GM12878 (cell line): ENCODE data around the gene CAMKMT. TPM values are rescaled to one million over a fixed set of nuclear protein-coding genes. Genes with fewer than 3 reads are reported as not detected.

Experiments used
- ATAC-seq: fragments of 200-7000 bp; cut with Tn5 transposase; 3 replicates; pipeline ENCODE4 v1.9.1; 2020; ENCODE audit warnings: mild to moderate bottlenecking, moderate library complexity
- BruUV-seq: library from RNA; stranded (reverse); fragments of 400-500 nt; replicated peaks from 2 replicates; lab custom pipeline; 2021; lab: Mats Ljungman, UMichigan
- CTCF ChIA-PET: fragments of 300-600 bp; sonication (Branson Sonifier 250); formaldehyde crosslinking; extraction: SDS; loops from one replicate; lab custom pipeline; 2021; ENCODE audit warnings: inconsistent platforms; lab: Yijun Ruan, JAX
- POLR2A ChIA-PET: fragments of 350-600 bp; formaldehyde crosslinking; extraction: SDS; loops from one replicate; lab custom pipeline; 2021; ENCODE audit warnings: inconsistent platforms; lab: Charles Lee
- RAD21 ChIA-PET: fragments of 300-600 bp; sonication (Branson Sonifier 250); formaldehyde crosslinking; loops from one replicate; lab custom pipeline; 2023; ENCODE audit warnings: antibody characterized with exemption; ENCODE audit not compliant: unreplicated experiment; lab: Charles Lee
- SMC1A ChIA-PET: fragments of 300-600 bp; sonication (Branson Sonifier 250); formaldehyde crosslinking; loops from one replicate; lab custom pipeline; 2023; ENCODE audit not compliant: unreplicated experiment, uncharacterized antibody; lab: Charles Lee
- DNase-seq: peaks from one replicate; pipeline ENCODE4 v3.0.0-alpha.2; 2011; ENCODE audit warnings: low read depth, low spot score
- FAIRE-seq: peaks from 3 replicates; lab custom pipeline; 2011; peaks lifted over from hg19 to GRCh38; lab: Jason Lieb, UNC
- H2AFZ ChIP-seq: 2 replicates; pipeline ENCODE4 v1.6.0; 2011; ENCODE audit warnings: low read depth, low read length, control low read depth; ENCODE audit not compliant: control insufficient read depth
- H3K27ac ChIP-seq: 2 replicates; pipeline ENCODE4 v1.5.1; 2011; ENCODE audit warnings: control low read depth; ENCODE audit not compliant: control insufficient read depth, insufficient read depth
- H3K27me3 ChIP-seq, 2 experiments: replicated peaks in 1 of 2; 2 replicates each; pipeline versions ENCODE4 v1.6.0 to v1.6.1; 2011; ENCODE audit warnings: low read length in 1 of 2; ENCODE audit not compliant: control insufficient read depth in 2 of 2, insufficient read depth in 2 of 2
- H3K36me3 ChIP-seq, 2 experiments: 2 replicates each; pipeline ENCODE4 v1.5.1; 2011; ENCODE audit warnings: low read length in 1 of 2; ENCODE audit not compliant: control insufficient read depth in 2 of 2, insufficient read depth in 2 of 2
- H3K4me1 ChIP-seq: 2 replicates; pipeline ENCODE4 v1.6.1; 2011; ENCODE audit warnings: mild to moderate bottlenecking, low read length, moderate library complexity, mixed read lengths; ENCODE audit not compliant: control insufficient read depth, insufficient read depth
- H3K4me2 ChIP-seq: 2 replicates; pipeline ENCODE4 v1.6.0; 2011; ENCODE audit warnings: control low read depth; ENCODE audit not compliant: control insufficient read depth, insufficient read depth
- H3K4me3 ChIP-seq: fragments of 200-600 bp; sonication (generic); 2 replicates; pipeline ENCODE4 v1.5.1; 2016
- H3K79me2 ChIP-seq: 2 replicates; pipeline ENCODE4 v1.6.0; 2011; ENCODE audit warnings: low read length; ENCODE audit not compliant: control insufficient read depth, insufficient read depth
- H3K9ac ChIP-seq: 2 replicates; pipeline ENCODE4 v1.8.0; 2011; ENCODE audit warnings: low read length, control low read depth, mixed read lengths; ENCODE audit not compliant: control insufficient read depth, insufficient read depth
- H3K9me3 ChIP-seq: replicated peaks from 3 replicates; pipeline ENCODE4 v1.5.1; 2011; ENCODE audit warnings: mild to moderate bottlenecking, low read length; ENCODE audit not compliant: control insufficient read depth, insufficient read depth
- H4K20me1 ChIP-seq: 2 replicates; pipeline ENCODE4 v1.6.0; 2011; ENCODE audit not compliant: control insufficient read depth, insufficient read depth
- ATF7 ChIP-seq: fragments of 450-650 bp; IDR thresholded peaks from 2 replicates; pipeline ENCODE4 v1.6.1; 2016; ENCODE audit warnings: low read depth, mild to moderate bottlenecking
- CEBPB ChIP-seq, 2 experiments: fragments of 150-350 bp in 1 of 2; IDR thresholded peaks; 2 replicates each; pipeline ENCODE4 v1.6.1; 2012 to 2014; ENCODE audit warnings: low read depth in 2 of 2, low read length in 2 of 2, borderline replicate concordance in 1 of 2, inconsistent platforms in 1 of 2
- EP300 ChIP-seq, 2 experiments: fragments of 150-350 bp in 1 of 2; IDR thresholded peaks; 2 replicates each; pipeline ENCODE4 v1.6.1; 2011 to 2012; ENCODE audit warnings: low read depth in 2 of 2, low read length in 2 of 2, borderline replicate concordance in 1 of 2, improper control_type of control experiment in 1 of 2, inconsistent platforms in 1 of 2; ENCODE audit not compliant: control insufficient read depth in 1 of 2
- EZH2 ChIP-seq: IDR thresholded peaks from 2 replicates; pipeline ENCODE4 v1.6.1; 2012; ENCODE audit warnings: low read depth, mild to moderate bottlenecking, control low read depth, inconsistent platforms, low read length, borderline replicate concordance; ENCODE audit not compliant: control insufficient read depth
- FOXK2 ChIP-seq: fragments of 450-650 bp; IDR thresholded peaks from 2 replicates; pipeline ENCODE4 v1.6.1; 2017; ENCODE audit warnings: mild to moderate bottlenecking, moderate library complexity
- KDM1A ChIP-seq: fragments of 200-600 bp; sonication (generic); IDR thresholded peaks from 2 replicates; pipeline ENCODE4 v1.6.1; 2016; ENCODE audit warnings: borderline replicate concordance
- NFYB ChIP-seq: IDR thresholded peaks from 2 replicates; pipeline ENCODE4 v1.6.1; 2011; ENCODE audit warnings: low read depth, mild to moderate bottlenecking, low read length, improper control_type of control experiment, moderate library complexity; ENCODE audit not compliant: insufficient read depth
- SMC3 ChIP-seq: IDR thresholded peaks from 2 replicates; pipeline ENCODE4 v1.6.1; 2011; ENCODE audit warnings: low read length, improper control_type of control experiment, borderline replicate concordance
- TARDBP ChIP-seq: IDR thresholded peaks from 2 replicates; pipeline ENCODE4 v1.6.1; 2016; ENCODE audit warnings: borderline replicate concordance
- ZBED1 ChIP-seq: IDR thresholded peaks from 2 replicates; pipeline ENCODE4 v1.6.1; 2016; ENCODE audit warnings: borderline replicate concordance
- WGBS: methylation state at CpG from one replicate; pipeline ENCODE4 v1.1.6; 2016; ENCODE audit warnings: low lambda C conversion rate; ENCODE audit not compliant: insufficient replicate concordance, insufficient coverage; ENCODE audit errors: missing lambda C conversion rate; 5-methylcytosine and 5-hydroxymethylcytosine counted together
- in situ Hi-C: fragments of 300-500 bp; cut with MboI; formaldehyde crosslinking; loops from 9 replicates; pipeline ENCODE4 v1.14.3; 2018; ENCODE audit warnings: mixed read lengths
- intact Hi-C: fragments of 100-400 bp; cut with micrococcal nuclease; formaldehyde crosslinking; loops from one replicate; pipeline ENCODE4 v1.14.2; 2022; ENCODE audit not compliant: unreplicated experiment
- polyA plus RNA-seq, 11 experiments: library from polyadenylated mRNA; depleted of rRNA in 4 of 11; unstranded in 6 of 11; stranded (reverse) in 5 of 11; fragments of >200 nt; fragmentation: Nextera tagmentation in 4 of 11; fragmentation: Illumina TruSeq in 1 of 11; extraction: Ambion mirVana in 4 of 11; extraction: Trizol in 1 of 11; gene quantifications; 1 replicate in 1 of 11; 2 replicates in 10 of 11; pipeline versions ENCODE4 v1.2.1 to v1.2.3, GENCODE V29; 2011 to 2016; ENCODE audit warnings: inconsistent platforms in 2 of 11, missing spikeins in 2 of 11, low read depth in 1 of 11
- total RNA-seq, 4 experiments: library from RNA; depleted of rRNA in 3 of 4; stranded (reverse); fragments of >200 nt in 3 of 4; fragmentation: Illumina TruSeq in 1 of 4; extraction: Trizol in 1 of 4; gene quantifications; 2 replicates each; pipeline versions ENCODE4 v1.2.1 to v1.2.3, GENCODE V29; 2013 to 2021
- TF ChIP-seq, protein P1 (sequence below): IDR thresholded peaks from 2 replicates; pipeline ENCODE4 v1.6.1; 2011; ENCODE audit warnings: borderline replicate concordance, low read depth, mild to moderate bottlenecking, moderate library complexity, mixed read lengths, low read length; ENCODE audit not compliant: insufficient read depth; ENCODE audit errors: extremely low read length
- TF ChIP-seq, protein P2 (sequence below): fragments of 450-650 bp; IDR thresholded peaks from 2 replicates; pipeline ENCODE4 v1.6.1; 2016; ENCODE audit warnings: mild to moderate bottlenecking
- TF ChIP-seq, protein P3 (sequence below): fragments of 450-650 bp; IDR thresholded peaks from 2 replicates; pipeline ENCODE4 v1.6.1; 2017; ENCODE audit warnings: low read depth, mild to moderate bottlenecking, moderate library complexity
- TF ChIP-seq, protein P4 (sequence below): IDR thresholded peaks from 2 replicates; pipeline ENCODE4 v1.6.1; 2011; ENCODE audit warnings: mild to moderate bottlenecking, low read depth, low read length, moderate library complexity; ENCODE audit not compliant: insufficient replicate concordance
- TF ChIP-seq, protein P5 (sequence below): fragments of 450-650 bp; IDR thresholded peaks from 2 replicates; pipeline ENCODE4 v1.6.1; 2017; ENCODE audit warnings: mild to moderate bottlenecking

CAMKMT gene
- total and polyA plus RNA-seq, 10 of the 15 experiments (the other 5 are each of a cell fraction or from before 2014, with no cell fraction given), result 2.7 to 16.0 (median 11.8) TPM

DNA sequence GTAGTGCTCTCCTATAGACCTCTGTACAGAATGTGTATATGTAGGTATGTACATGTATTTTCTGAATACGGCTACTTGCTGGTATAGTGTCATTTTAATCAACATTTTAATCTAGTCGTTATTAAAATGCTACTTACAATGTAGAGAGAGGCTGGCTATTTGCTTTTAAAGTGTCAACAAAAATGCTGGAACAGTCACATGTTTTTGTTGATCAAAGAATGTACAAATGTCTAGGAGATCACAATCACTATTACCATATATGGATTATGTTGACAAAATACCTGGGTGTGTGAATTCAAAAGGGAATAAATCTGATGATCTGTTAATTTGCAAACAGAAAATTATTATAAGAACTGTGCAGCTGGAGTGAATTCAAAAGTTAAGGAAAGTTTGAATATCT, 170.3 kb downstream of the CAMKMT start:
- ATAC-seq, result no peak
- no peaks in the 10 kb centered on the region for H3K27me3 ChIP-seq
- TF ChIP-seq FOXK2, result no peak
- TF ChIP-seq, protein P1, sequence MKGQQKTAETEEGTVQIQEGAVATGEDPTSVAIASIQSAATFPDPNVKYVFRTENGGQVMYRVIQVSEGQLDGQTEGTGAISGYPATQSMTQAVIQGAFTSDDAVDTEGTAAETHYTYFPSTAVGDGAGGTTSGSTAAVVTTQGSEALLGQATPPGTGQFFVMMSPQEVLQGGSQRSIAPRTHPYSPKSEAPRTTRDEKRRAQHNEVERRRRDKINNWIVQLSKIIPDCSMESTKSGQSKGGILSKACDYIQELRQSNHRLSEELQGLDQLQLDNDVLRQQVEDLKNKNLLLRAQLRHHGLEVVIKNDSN, result no peak
- TF ChIP-seq ATF7, result no peak
- TF ChIP-seq, protein P2, sequence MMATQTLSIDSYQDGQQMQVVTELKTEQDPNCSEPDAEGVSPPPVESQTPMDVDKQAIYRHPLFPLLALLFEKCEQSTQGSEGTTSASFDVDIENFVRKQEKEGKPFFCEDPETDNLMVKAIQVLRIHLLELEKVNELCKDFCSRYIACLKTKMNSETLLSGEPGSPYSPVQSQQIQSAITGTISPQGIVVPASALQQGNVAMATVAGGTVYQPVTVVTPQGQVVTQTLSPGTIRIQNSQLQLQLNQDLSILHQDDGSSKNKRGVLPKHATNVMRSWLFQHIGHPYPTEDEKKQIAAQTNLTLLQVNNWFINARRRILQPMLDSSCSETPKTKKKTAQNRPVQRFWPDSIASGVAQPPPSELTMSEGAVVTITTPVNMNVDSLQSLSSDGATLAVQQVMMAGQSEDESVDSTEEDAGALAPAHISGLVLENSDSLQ, result no peak
- no peak for TF ChIP-seq NFYB
- TF ChIP-seq, protein P3, sequence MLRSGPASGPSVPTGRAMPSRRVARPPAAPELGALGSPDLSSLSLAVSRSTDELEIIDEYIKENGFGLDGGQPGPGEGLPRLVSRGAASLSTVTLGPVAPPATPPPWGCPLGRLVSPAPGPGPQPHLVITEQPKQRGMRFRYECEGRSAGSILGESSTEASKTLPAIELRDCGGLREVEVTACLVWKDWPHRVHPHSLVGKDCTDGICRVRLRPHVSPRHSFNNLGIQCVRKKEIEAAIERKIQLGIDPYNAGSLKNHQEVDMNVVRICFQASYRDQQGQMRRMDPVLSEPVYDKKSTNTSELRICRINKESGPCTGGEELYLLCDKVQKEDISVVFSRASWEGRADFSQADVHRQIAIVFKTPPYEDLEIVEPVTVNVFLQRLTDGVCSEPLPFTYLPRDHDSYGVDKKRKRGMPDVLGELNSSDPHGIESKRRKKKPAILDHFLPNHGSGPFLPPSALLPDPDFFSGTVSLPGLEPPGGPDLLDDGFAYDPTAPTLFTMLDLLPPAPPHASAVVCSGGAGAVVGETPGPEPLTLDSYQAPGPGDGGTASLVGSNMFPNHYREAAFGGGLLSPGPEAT, result no peak
- TF ChIP-seq, protein P4, sequence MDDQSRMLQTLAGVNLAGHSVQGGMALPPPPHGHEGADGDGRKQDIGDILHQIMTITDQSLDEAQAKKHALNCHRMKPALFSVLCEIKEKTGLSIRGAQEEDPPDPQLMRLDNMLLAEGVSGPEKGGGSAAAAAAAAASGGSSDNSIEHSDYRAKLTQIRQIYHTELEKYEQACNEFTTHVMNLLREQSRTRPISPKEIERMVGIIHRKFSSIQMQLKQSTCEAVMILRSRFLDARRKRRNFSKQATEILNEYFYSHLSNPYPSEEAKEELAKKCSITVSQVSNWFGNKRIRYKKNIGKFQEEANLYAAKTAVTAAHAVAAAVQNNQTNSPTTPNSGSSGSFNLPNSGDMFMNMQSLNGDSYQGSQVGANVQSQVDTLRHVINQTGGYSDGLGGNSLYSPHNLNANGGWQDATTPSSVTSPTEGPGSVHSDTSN, result no peak
- no peak for TF ChIP-seq SMC3
- no peak for TF ChIP-seq EP300 (IDR thresholded peaks at IDR 0.05; ENCODE audit: borderline replicate concordance in 1 of 2, control insufficient read depth in 1 of 2, low read depth in 2 of 2, low read length in 2 of 2)
- TF ChIP-seq TARDBP, result no peak
- no peak for TF ChIP-seq EZH2
- no peak for TF ChIP-seq KDM1A
- TF ChIP-seq, protein P5, sequence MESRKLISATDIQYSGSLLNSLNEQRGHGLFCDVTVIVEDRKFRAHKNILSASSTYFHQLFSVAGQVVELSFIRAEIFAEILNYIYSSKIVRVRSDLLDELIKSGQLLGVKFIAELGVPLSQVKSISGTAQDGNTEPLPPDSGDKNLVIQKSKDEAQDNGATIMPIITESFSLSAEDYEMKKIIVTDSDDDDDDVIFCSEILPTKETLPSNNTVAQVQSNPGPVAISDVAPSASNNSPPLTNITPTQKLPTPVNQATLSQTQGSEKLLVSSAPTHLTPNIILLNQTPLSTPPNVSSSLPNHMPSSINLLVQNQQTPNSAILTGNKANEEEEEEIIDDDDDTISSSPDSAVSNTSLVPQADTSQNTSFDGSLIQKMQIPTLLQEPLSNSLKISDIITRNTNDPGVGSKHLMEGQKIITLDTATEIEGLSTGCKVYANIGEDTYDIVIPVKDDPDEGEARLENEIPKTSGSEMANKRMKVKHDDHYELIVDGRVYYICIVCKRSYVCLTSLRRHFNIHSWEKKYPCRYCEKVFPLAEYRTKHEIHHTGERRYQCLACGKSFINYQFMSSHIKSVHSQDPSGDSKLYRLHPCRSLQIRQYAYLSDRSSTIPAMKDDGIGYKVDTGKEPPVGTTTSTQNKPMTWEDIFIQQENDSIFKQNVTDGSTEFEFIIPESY, result no peak
- no peak for TF ChIP-seq ZBED1
- no peak for TF ChIP-seq CEBPB (IDR thresholded peaks at IDR 0.05; ENCODE audit: borderline replicate concordance in 1 of 2, low read depth in 2 of 2, low read length in 2 of 2)
- WGBS, result 95% methylated on average over 2 of the region's 2 CpGs
- intact Hi-C loops (no loop called here), in situ Hi-C loops (no loop called here)
- H3K9me3 ChIP-seq, result no peaks in the 10 kb centered on the region
- H2AFZ ChIP-seq, result no peak overlapping the region
- no peaks in the 10 kb centered on the region for H4K20me1 ChIP-seq
- no peak for DNase-seq
- ChIA-PET SMC1A (no interaction called here), POLR2A (no interaction called here), CTCF (interaction anchor here (1.0 kb wide), 1 partner anchor 54 kb away, joined by 3 read pairs; no protein-coding TSS in a partner anchor), RAD21 (no interaction called here)
- no peaks in the 10 kb centered on the region for H3K79me2 ChIP-seq
- no peak for FAIRE-seq
- H3K9ac ChIP-seq, result no peak overlapping the region
- no peak overlapping the region for H3K4me2 ChIP-seq
- H3K4me3 ChIP-seq, result no peak overlapping the region
- H3K27ac ChIP-seq, result no peak overlapping the region
- H3K36me3 ChIP-seq, result no peaks in the 10 kb centered on the region
- H3K4me1 ChIP-seq, result no peaks in the 10 kb centered on the region
- no TSS peak for BruUV-seq
